GM21526 (cell line): ENCODE measurements around the gene SYNPO2L.
"Not testable (repeated sequence)": the region's sequence is repeated elsewhere in the genome, so short reads cannot be mapped to it uniquely, and the experiment has no call there.

ENCODE experiments used
- ATAC-seq: cut with Tn5 transposase; IDR thresholded peaks from one replicate; pipeline ENCODE4 v1.9.1; 2021; ENCODE audit warnings: moderate library complexity; ENCODE audit not compliant: unreplicated experiment, low FRiP score

The SYNPO2L gene

GRCh38 chr10:73655990-73656298 is at the start of gene SYNPO2L:
SYNPO2L (minus strand) TSS chr10:73656029; CDS start chr10:73655922, 107 bp downstream.
- ATAC-seq = no peak

DNA sequence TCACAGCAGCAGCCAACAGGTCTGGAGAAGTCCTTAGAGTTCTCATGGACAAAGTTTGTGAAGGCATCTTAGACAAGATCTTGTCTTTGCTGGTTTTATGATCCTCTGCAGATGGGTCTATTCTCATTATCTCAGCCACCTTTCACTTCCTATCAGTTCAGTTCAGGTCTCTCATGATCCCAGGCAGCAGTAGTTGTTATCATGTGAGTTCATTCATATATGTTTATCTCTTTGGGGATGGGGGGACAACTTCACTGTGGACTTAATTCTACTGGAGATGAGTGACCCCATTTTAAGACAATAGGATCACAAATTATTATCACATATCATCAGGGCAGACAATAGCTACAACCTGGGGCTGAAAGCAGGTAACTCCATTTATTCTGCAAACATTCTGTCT is 48.1 kb upstream of the SYNPO2L start:
- not testable (repeated sequence) for ATAC-seq

- not testable (repeated sequence) for ATAC-seq
Measured at GRCh38 chr10:73698819-73699218, 43.0 kb upstream of the SYNPO2L start.

GRCh38 chr10:73697675-73698159 is 41.9 kb upstream of the SYNPO2L start, which contains the start of gene AGAP5:
AGAP5 (minus strand) TSS chr10:73698109; CDS start chr10:73697755, 354 bp downstream.
- ATAC-seq = not testable (repeated sequence)

- not testable (repeated sequence) for ATAC-seq
Measured at GRCh38 chr10:73695302-73695701, 39.5 kb upstream of the SYNPO2L start.

GRCh38 chr10:73690755-73691154 is 34.9 kb upstream of the SYNPO2L start:
- ATAC-seq = not testable (repeated sequence)

DNA sequence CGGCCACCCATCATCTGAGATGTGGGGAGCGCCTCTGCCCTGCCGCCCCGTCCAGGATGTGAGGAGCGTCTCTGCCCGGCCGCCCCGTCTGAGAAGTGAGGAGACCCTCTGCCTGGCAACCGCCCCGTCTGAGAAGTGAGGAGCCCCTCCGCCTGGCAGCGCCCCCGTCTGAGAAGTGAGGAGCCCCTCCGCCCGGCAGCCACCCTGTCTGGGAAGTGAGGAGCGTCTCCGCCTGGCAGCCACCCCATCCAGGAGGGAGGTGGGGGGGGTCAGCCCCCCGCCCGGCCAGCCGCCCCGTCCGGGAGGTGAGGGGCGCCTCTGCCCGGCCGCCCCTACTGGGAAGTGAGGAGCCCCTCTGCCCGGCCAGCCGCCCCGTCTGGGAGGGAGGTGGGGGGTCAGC is 33.8 kb upstream of the SYNPO2L start:
- ATAC-seq = not testable (repeated sequence)

DNA sequence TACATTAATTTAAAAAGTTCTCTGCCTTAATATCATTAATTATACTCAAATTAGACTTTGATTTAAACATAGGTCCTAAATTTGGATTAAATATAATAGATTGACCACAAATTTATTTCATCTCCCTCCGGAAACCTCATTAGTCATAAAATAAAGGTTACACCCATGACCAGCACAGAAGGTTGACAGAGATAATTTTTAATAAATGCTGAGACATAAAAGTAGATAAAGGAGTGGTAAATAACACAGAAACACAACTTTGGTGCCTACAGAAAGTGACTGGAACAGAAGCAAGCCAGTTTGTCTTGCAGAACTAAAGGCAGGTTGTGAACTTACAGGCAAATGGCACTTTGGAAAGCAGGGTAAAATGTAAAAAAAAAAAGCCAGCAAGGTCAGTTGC is 31.8 kb upstream of the SYNPO2L start:
- ATAC-seq = not testable (repeated sequence)

DNA sequence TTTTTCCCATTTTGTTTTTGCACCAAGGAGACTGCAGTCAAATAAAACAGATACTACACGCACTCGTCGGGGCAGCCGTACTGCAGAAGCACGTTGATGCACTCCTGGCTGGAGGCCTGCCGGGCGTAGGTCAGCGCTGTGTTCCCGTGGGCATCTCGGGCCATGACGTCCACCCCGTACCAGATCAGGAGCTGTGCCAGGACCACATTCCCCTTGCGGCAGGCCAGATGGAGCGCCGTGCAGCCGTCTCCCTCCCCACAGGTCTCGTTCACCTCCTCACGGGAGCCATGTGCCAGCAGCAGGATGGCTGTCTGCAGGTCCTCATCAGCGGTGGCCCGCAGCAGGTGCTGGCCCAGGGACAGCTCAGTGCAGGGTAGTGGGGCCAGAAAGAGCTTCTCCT is 18.7 kb upstream of the SYNPO2L start:
- ATAC-seq = not testable (repeated sequence)

DNA sequence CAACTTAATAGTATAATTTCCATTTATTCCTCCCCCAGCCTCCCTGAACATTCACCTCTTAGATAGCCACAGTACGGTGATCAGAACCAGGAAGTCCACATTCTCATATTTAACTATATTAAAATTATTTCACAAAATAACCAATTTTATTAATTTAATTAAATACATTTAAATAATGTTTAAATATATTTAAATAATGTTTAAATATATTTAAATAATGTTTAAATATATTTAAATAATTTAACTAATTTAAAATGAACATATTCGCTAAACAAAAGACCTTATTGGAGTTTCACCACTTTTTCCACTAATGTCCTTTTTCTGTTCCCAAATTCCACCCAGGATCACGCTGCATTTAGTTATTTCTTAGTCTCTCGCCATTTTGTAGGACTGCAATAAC is 12.5 kb upstream of the SYNPO2L start:
- ATAC-seq = not testable (repeated sequence)

DNA sequence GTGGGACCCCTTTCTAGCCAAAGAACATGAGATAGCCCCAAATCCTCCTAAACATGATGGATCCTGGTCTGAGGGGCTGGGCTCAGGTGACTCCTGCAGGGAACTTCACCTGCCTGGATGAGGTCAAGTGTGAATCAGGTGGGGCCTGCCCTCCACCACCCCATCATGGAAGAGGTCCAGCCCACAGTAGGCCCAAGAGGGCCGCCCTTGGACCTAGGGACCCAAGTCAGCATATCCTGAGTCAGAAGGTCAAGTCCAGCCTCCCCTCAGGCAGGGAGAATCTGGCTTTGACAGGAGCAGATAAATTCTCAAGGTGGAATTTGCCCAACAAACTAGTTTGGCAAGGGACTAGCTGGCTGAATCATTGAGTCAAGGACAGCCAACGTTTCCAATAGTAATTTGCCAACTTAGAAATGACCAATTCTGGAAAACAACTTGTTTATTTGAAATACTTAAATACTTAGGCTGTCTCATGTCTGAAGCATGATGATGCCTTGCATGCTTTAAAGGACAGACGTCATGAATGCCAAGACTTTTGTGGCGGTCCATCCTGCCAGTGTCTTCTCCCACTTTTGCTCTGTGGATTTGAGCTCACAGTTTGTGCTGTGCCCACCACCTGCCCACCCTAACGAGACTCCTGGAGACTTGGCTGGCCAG is 10.5 kb upstream of the SYNPO2L start:
- ATAC-seq = not testable (repeated sequence)

- not testable (repeated sequence) for ATAC-seq
Measured at GRCh38 chr10:73665581-73665980, 9.8 kb upstream of the SYNPO2L start.

- not testable (repeated sequence) for ATAC-seq
Measured at GRCh38 chr10:73664156-73665040, 8.6 kb upstream of the SYNPO2L start.

DNA sequence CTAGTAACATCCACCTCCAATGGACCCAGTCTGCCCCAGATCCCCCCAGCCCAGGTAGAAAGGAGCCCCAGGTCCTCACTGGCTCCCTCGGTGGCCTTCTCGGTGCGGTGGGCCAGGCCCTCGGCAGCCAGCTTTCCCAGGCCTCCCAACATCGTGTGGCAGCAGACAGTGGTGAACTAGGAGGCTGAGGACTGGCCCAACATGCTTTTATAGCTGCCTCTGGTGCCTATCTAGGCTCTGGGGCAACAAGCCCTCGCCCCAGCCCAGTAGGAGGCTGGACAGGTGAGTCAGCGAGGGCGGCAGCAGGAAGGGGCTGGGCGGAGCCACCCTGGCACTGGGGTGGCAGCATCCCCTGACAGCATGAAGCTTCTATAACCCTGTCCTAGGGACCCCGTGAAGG is 7.8 kb upstream of the SYNPO2L start:
- not testable (repeated sequence) for ATAC-seq

GRCh38 chr10:73662705-73663104 is 6.9 kb upstream of the SYNPO2L start:
- ATAC-seq = not testable (repeated sequence)

DNA sequence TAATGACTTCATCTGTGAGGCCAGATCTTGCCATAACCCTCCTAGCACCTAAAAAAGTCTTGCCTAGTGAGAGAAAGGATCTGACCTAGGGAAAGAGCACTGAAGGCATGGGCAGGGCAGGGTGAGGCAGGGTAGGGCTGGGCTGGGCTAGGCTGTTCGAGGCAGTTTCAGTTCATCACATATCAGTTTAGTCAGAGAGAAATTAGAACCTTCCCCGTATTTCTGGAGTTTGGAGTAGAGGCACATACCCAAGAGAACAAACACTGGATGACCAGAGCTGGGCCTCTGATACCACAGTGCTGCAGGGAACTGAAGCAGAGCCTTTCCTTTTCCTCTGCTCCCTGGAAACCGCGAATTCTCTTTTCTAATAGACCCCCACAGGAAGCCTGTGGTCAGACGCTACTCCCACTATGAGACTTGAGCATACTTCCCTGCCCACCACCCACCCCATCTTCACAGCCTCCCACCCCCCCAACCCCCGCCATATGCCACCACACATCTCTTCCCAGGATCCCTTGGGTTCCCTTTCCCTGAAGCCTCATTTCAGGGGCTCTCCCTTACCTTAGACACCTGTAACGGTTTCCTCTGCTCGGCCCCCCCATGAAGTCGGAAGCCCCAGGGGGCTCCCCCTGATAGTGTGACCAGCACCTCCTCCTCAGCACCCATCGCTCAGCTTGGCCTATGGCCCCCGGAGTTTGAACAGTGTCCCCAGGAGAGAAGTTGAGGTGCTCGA is 406 bp downstream of the SYNPO2L start:
- no peak for ATAC-seq

GRCh38 chr10:73653701-73654100 is 2.1 kb downstream of the SYNPO2L start:
- no peak for ATAC-seq

- ATAC-seq = no peak
Measured at GRCh38 chr10:73653195-73653594, 2.6 kb downstream of the SYNPO2L start.

GRCh38 chr10:73650537-73651331 is 5.1 kb downstream of the SYNPO2L start:
- ATAC-seq = no peak
